Effector memory CD8-positive, alpha-beta T cell (primary cell): ENCODE measurements around the gene ORAI1.
A peak's percentile ranks its signal among the peaks of the same experiment; 100 is the strongest.
"Not testable (repeated sequence)": the region's sequence is repeated elsewhere in the genome, so short reads cannot be mapped to it uniquely, and the experiment has no call there.

Experiments used
- ATAC-seq: fragments of 150-1000 bp; cut with Tn5 transposase; replicated peaks from 2 replicates; pipeline ENCODE4 v1.10.0; 2021; ENCODE audit warnings: mild to moderate bottlenecking, moderate library complexity
- DNase-seq, 3 experiments: peaks; one replicate each; pipeline ENCODE4 v3.0.0; 2021
- H3K27ac Mint-ChIP-seq, 2 donors: one replicate each; pipeline ENCODE4 v1.8.0; 2022; ENCODE audit warnings: mild to moderate bottlenecking in 2 of 2, mixed read lengths in 2 of 2, moderate library complexity in 2 of 2
- H3K27me3 Mint-ChIP-seq, 2 donors: one replicate each; pipeline ENCODE4 v1.8.0; 2022; ENCODE audit warnings: mixed read lengths in 2 of 2
- H3K36me3 Mint-ChIP-seq: one replicate; pipeline ENCODE4 v1.8.0; 2022; ENCODE audit warnings: mild to moderate bottlenecking, moderate library complexity, mixed read lengths; ENCODE audit not compliant: insufficient read depth
- H3K4me1 Mint-ChIP-seq, 2 donors: one replicate each; pipeline ENCODE4 v1.8.0; 2022; ENCODE audit warnings: low read depth in 2 of 2, mixed read lengths in 2 of 2
- H3K4me3 Mint-ChIP-seq, 2 donors: one replicate each; pipeline ENCODE4 v1.8.0; 2022; ENCODE audit warnings: mild to moderate bottlenecking in 2 of 2, mixed read lengths in 2 of 2, moderate library complexity in 2 of 2
- H3K9me3 Mint-ChIP-seq, 2 donors: one replicate each; pipeline ENCODE4 v1.8.0; 2022; ENCODE audit warnings: mixed read lengths in 2 of 2
- total RNA-seq, 9 experiments: gene quantifications; one replicate each; lab custom pipeline; 2026; lab: John Stamatoyannopoulos, UW

ORAI1 gene
- 51.3 to 84.6 (median 67.8) reads per million in 9 experiments for total RNA-seq

GRCh38 chr12:121626087-121626852 lies at the start of gene ORAI1:
ORAI1 (plus strand) TSS chr12:121626530.
- H3K27me3 Mint-ChIP-seq: no peaks in the 10 kb centered on the region
- peaks cover 58% of the 10 kb centered on the region for H3K36me3 Mint-ChIP-seq
- peaks cover 41 to 43% of the 10 kb centered on the region in 2 donors for H3K4me1 Mint-ChIP-seq
- peak within 1 kb of the TSS; percentile 96 to 97 for H3K4me3 Mint-ChIP-seq
- H3K9me3 Mint-ChIP-seq: no peaks in the 10 kb centered on the region
- H3K27ac Mint-ChIP-seq: peak within 1 kb of the TSS; percentile 97 to 98
- DNase-seq (peak; percentile 93 to 96 (median 96)), ATAC-seq (peak; percentile 70)

DNA sequence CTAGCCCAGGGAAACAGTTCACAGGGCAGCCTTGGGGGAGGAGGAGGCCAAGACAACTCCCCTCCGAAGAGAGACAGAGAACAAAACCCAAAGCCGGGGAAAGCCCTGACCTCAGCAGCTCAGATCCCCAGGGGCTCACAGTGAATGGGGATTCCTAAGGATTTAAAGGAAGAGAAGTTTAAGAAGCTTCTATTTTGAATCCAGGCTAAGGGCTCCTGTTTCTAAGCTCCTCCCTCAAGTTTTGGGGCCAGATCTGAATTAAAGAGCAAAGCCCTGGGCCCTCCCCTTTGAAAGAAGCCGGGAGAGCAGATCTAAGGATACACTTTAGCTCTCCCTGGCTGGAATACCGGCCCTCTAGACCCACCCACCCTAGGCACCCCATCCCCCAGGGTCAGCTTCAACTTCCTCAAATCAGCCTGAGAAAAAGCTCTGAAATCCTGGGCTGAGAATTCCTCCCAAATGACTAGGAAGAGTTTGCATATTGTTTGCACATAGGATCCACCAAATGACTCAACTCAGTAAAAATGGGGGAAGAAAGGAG lies 49.4 kb upstream of the ORAI1 start:
- no peak for ATAC-seq
- H3K9me3 Mint-ChIP-seq: no peaks in the 10 kb centered on the region
- H3K4me1 Mint-ChIP-seq: peaks cover 22 to 37% of the 10 kb centered on the region in 2 donors
- peaks cover 49% of the 10 kb centered on the region for H3K36me3 Mint-ChIP-seq
- no peak for DNase-seq
- peak overlapping the region; percentile 86 to 94 for H3K27ac Mint-ChIP-seq
- no peaks in the 10 kb centered on the region for H3K27me3 Mint-ChIP-seq
- peak overlapping the region; percentile 60 to 63 for H3K4me3 Mint-ChIP-seq

- H3K4me1 Mint-ChIP-seq: peaks cover 26 to 44% of the 10 kb centered on the region in 2 donors
- DNase-seq (no peak), ATAC-seq (no peak)
- peak overlapping the region; percentile 60 to 99 for H3K4me3 Mint-ChIP-seq
- H3K9me3 Mint-ChIP-seq: no peaks in the 10 kb centered on the region
- peaks cover 43% of the 10 kb centered on the region for H3K36me3 Mint-ChIP-seq
- peak overlapping the region; percentile 86 to 94 for H3K27ac Mint-ChIP-seq
- no peaks in the 10 kb centered on the region for H3K27me3 Mint-ChIP-seq
These were observed 48.7 kb upstream of the ORAI1 start for GRCh38 chr12:121577443-121578180.

GRCh38 chr12:121578230-121579189 lies 47.8 kb upstream of the ORAI1 start:
- H3K36me3 Mint-ChIP-seq: peaks cover 35% of the 10 kb centered on the region
- ATAC-seq (no peak), DNase-seq (no peak)
- H3K4me3 Mint-ChIP-seq: peak overlapping the region; percentile 95 to 99
- H3K27me3 Mint-ChIP-seq: no peaks in the 10 kb centered on the region
- peak overlapping the region; percentile 99 to 100 for H3K27ac Mint-ChIP-seq
- H3K4me1 Mint-ChIP-seq: peaks cover 28 to 49% of the 10 kb centered on the region in 2 donors
- H3K9me3 Mint-ChIP-seq: no peaks in the 10 kb centered on the region

GRCh38 chr12:121579190-121579791 lies 47.0 kb upstream of the ORAI1 start:
- Mint-ChIP-seq H3K9me3 (no peaks in the 10 kb centered on the region), H3K4me3 (peak overlapping the region; percentile 95 to 99), H3K36me3 (peaks cover 27% of the 10 kb centered on the region), H3K27ac (peak overlapping the region; percentile 99 to 100), H3K27me3 (no peaks in the 10 kb centered on the region), H3K4me1 (peaks cover 30 to 45% of the 10 kb centered on the region in 2 donors)
- peak; percentile 30 to 36 (median 34) for DNase-seq
- ATAC-seq: peak; percentile 22

DNA sequence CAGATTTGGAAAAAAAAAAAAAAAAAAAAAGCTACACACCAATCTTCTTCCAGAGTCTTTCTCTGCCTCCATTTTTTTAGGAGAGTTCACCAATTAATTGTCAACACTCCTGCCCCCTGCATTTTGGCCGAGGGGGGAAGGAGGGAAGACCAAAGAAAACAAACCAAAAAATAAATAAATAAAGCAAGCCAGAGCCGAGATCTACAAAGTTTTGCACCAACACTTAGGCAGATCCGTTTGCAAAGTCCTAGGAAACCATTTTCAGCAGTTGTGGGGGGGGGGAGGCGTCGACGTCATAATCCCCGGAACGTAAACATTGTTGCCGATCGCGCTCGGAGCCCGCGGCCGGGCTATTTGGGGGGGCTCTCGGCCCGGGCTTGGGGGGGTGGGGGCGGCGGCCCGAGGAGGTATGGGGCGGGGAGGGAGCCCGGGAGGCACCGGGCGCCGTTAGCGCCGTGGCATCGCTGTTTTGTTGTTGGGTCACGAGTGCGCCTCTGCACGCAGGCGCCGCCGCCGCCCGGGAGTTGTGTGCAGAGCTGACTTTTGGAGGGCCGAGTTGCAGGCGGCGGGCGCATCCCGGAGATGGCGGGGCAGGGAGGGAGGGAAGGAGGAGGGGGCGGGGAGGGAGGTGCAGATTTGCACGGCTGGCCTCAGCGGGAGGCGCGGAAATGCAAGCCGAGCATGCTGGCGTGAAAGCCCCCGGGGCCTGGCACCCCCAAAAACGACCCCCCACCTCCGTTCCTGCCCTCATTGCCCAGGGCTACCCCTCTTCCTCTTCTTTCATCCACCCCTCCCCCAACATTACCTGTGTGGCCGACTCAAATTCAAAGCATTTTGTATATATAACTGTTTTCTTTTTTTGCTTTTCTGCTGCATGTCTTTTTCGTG lies 46.1 kb upstream of the ORAI1 start:
- Mint-ChIP-seq H3K4me3 (peak overlapping the region; percentile 95 to 99), H3K36me3 (peaks cover 20% of the 10 kb centered on the region), H3K4me1 (peaks cover 29 to 42% of the 10 kb centered on the region in 2 donors)

GRCh38 chr12:121580959-121581685 lies 45.2 kb upstream of the ORAI1 start, which contains the start of gene KDM2B:
KDM2B (minus strand) TSS chr12:121581023; CDS start chr12:121580911, 112 bp downstream.
- no peak for ATAC-seq
- DNase-seq: peak in 1 of 3 experiments; percentile 19
- H3K4me1 Mint-ChIP-seq: peaks cover 30 to 35% of the 10 kb centered on the region in 2 donors
- peak within 1 kb of the TSS; percentile 95 to 99 for H3K4me3 Mint-ChIP-seq
- H3K27me3 Mint-ChIP-seq: no peaks in the 10 kb centered on the region
- H3K27ac Mint-ChIP-seq: peak within 1 kb of the TSS; percentile 99 to 100
- no peaks in the 10 kb centered on the region for H3K9me3 Mint-ChIP-seq
- H3K36me3 Mint-ChIP-seq: peaks cover 15% of the 10 kb centered on the region

More for the DNA sequence above, 46.1 kb upstream of the ORAI1 start:
- no peaks in the 10 kb centered on the region for H3K27me3 Mint-ChIP-seq
- peak overlapping the region; percentile 99 to 100 for H3K27ac Mint-ChIP-seq
- H3K9me3 Mint-ChIP-seq: no peaks in the 10 kb centered on the region
- DNase-seq (peak; percentile 57 to 65 (median 64)), ATAC-seq (peak; percentile 80)

DNA sequence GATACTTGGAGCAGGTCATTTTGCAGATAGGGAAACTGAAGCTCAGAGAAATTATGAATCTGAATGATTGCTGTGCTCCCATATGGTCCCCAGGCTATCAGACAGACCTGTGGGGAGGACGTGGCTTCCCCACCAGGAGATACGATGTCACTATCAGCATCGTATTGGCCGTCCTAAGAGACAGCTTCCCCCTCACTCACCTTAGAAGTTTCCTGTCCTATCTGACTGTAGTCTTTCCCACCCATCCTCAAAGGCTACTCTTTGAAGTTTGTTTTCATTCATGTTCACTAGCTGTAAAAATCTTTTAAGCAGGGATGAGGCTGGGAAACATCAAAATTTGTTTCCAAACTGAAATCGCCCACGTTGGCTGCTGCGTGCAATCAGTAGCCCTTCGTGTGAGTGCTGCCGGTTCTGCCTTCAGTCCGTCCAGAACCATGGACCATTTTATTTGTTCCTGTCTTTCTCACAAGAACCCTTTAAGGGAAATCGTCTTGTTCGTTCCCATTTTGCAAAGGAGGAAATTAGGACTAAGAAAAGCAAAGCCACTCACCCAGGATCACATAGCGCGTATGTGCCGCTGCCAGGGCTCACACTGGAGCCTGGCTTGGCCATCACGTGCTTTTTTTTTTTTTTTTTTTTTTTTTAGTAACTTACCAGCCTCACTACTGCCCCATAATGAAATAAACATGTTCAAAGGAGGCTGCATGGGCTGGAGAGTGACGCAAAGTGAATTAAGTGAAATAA lies 44.5 kb upstream of the ORAI1 start:
- H3K36me3 Mint-ChIP-seq: peaks cover 17% of the 10 kb centered on the region
- H3K9me3 Mint-ChIP-seq: no peaks in the 10 kb centered on the region
- no peak for DNase-seq
- ATAC-seq: no peak
- peak overlapping the region; percentile 95 to 99 for H3K4me3 Mint-ChIP-seq
- H3K27ac Mint-ChIP-seq: peak overlapping the region; percentile 99 to 100
- H3K27me3 Mint-ChIP-seq: no peaks in the 10 kb centered on the region
- H3K4me1 Mint-ChIP-seq: peaks cover 30 to 35% of the 10 kb centered on the region in 2 donors

- Mint-ChIP-seq H3K4me3 (peak overlapping the region; percentile 95 to 99), H3K9me3 (no peaks in the 10 kb centered on the region), H3K27me3 (no peaks in the 10 kb centered on the region), H3K27ac (peak overlapping the region; percentile 99 to 100), H3K36me3 (peaks cover 20% of the 10 kb centered on the region), H3K4me1 (peaks cover 26 to 29% of the 10 kb centered on the region in 2 donors)
- DNase-seq: no peak
- ATAC-seq: no peak
These were observed 43.6 kb upstream of the ORAI1 start for GRCh38 chr12:121582583-121583333.

DNA sequence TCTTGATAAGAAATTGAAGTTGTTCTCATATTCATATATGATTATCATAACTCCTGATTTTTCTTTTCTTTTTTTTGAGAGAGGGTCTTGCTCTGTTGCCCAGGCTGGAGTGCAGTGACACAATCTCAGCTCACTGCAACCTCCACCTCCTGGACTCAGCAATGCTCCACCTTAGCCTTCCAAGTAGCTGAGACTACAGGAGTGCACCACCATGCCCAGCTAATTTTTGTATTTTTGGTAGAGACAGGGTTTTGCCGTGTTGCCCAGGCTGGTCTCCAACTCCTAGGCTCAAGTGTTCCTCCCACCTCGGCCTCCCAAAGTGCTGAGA lies 43.0 kb upstream of the ORAI1 start:
- not testable (repeated sequence) for ATAC-seq, H3K9me3 Mint-ChIP-seq, DNase-seq, H3K27me3 Mint-ChIP-seq, H3K4me3 Mint-ChIP-seq
- Mint-ChIP-seq H3K4me1 (peaks cover 24 to 29% of the 10 kb centered on the region in 2 donors), H3K27ac (peak overlapping the region; percentile 99 to 100), H3K36me3 (peaks cover 20% of the 10 kb centered on the region)
